ENCODE measurements around the gene GPATCH3. TPM values are rescaled to one million over a fixed set of nuclear protein-coding genes. Genes with fewer than 3 reads are reported as not detected.
"Not testable (repeated sequence)": the region's sequence is repeated elsewhere in the genome, so short reads cannot be mapped to it uniquely, and the experiment has no call there.

Gene GPATCH3
- total RNA-seq, 4 donors from 2014 or later = 8.6 to 12.5 (median 11.6) TPM

DNA sequence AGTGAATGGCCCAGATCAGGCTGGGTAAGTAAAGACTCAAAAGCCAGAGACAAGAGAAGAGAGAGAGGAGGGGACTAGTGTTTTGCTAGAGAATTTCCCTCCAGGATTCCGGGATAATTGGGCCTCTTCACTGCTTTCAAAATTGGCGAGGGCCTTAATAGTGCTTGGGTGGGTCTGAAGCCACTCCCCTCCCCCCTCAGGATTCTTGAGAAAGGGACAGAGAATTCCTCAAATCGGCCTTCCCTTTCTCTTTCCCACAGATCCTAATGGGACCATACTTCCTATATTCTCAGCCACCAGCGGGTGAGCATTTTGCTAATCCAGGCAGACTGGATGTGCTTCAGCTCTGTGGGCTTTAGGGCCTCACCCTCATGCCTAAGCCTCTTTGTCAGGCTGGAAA is 25.4 kb downstream of the GPATCH3 start:
- WGBS, 2 donors = 54 to 65% methylated on average over 4 of the region's 4 CpGs
- DNase-seq = no peak
- no peak overlapping the region for H3K4me3 ChIP-seq (replicated peaks in 1 of 3)
- peaks cover 4 to 21% of the 10 kb centered on the region in 2 donors for H3K36me3 ChIP-seq
- no peaks in the 10 kb centered on the region for H3K27me3 ChIP-seq
- H3K27ac ChIP-seq = no peak overlapping the region
- TF ChIP-seq POLR2A (IDR thresholded peaks at IDR 0.05) (no peak), CTCF (IDR thresholded peaks at IDR 0.05) (no peak)
- intact Hi-C loops (cut with DNase I) = loop anchor here (5.0 kb wide), 1 partner anchor 273 kb away; no protein-coding TSS in a partner anchor
- H3K9me3 ChIP-seq = no peaks in the 10 kb centered on the region
- no peaks in the 10 kb centered on the region for H3K4me1 ChIP-seq

DNA sequence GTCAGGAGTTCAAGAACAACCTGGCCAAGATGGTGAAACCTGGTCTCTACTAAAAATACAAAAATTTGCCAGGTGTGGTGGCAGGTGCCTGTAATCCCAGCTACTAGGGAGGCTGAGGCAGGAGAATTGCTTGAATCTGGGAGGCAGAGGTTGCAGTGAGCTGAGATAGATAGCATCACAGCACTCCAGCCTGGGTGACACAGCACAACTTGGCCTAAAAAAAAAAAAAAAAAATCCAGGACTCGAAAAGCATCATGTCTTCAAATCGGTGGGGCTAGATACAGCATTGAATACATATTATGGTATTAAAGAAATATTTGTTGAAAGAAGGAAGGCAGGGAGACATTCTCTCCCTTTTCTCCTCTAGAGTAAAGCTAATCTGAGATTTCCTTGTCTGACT is 27.2 kb downstream of the GPATCH3 start:
- H3K4me3 ChIP-seq (replicated peaks in 1 of 3); intact Hi-C loops (cut with DNase I); H3K27me3 ChIP-seq; H3K9me3 ChIP-seq; H3K36me3 ChIP-seq; DNase-seq; H3K4me1 ChIP-seq; H3K27ac ChIP-seq: not testable (repeated sequence)
- WGBS, 2 donors = 84 to 91% methylated on average over 2 of the region's 2 CpGs

GRCh38 chr1:26864610-26865480 is 35.4 kb downstream of the GPATCH3 start:
- Histone ChIP-seq H3K9me3 (no peaks in the 10 kb centered on the region), H3K27ac (peak overlapping the region; percentile 90 to 99 (median 96)), H3K4me3 (replicated peaks in 1 of 3) (peak overlapping the region; percentile 0 to 43 (median 39)), H3K27me3 (no peaks in the 10 kb centered on the region), H3K4me1 (peaks cover 3 to 19% of the 10 kb centered on the region in 2 donors), H3K36me3 (no peaks in the 10 kb centered on the region)
- TF ChIP-seq CTCF (IDR thresholded peaks at IDR 0.05) = no peak
- peak; percentile 35 to 79 for TF ChIP-seq POLR2A (IDR thresholded peaks at IDR 0.05)
- intact Hi-C loops (cut with DNase I) = loop anchor here (10.0 kb wide), 1 partner anchor 60 kb away; no protein-coding TSS in a partner anchor
- 1% methylated on average over 21 to 39 of the region's 75 CpGs for WGBS, 2 donors
- peak; percentile 98 to 99 for DNase-seq

GRCh38 chr1:26863685-26864077 is 36.6 kb downstream of the GPATCH3 start:
- no peaks in the 10 kb centered on the region for H3K36me3 ChIP-seq
- no peaks in the 10 kb centered on the region for H3K9me3 ChIP-seq
- H3K4me1 ChIP-seq = peaks cover 3 to 19% of the 10 kb centered on the region in 2 donors
- no peak overlapping the region for H3K4me3 ChIP-seq (replicated peaks in 1 of 3)
- intact Hi-C loops (cut with DNase I) = loop anchor here (10.0 kb wide), 1 partner anchor 59 kb away; no protein-coding TSS in a partner anchor
- TF ChIP-seq POLR2A (IDR thresholded peaks at IDR 0.05) = no peak
- H3K27ac ChIP-seq = peak overlapping the region in 1 of 3 donors; percentile 81
- no peak for DNase-seq
- no peaks in the 10 kb centered on the region for H3K27me3 ChIP-seq
- 82 to 91% methylated on average over 8 to 9 of the region's 20 CpGs for WGBS, 2 donors

DNA sequence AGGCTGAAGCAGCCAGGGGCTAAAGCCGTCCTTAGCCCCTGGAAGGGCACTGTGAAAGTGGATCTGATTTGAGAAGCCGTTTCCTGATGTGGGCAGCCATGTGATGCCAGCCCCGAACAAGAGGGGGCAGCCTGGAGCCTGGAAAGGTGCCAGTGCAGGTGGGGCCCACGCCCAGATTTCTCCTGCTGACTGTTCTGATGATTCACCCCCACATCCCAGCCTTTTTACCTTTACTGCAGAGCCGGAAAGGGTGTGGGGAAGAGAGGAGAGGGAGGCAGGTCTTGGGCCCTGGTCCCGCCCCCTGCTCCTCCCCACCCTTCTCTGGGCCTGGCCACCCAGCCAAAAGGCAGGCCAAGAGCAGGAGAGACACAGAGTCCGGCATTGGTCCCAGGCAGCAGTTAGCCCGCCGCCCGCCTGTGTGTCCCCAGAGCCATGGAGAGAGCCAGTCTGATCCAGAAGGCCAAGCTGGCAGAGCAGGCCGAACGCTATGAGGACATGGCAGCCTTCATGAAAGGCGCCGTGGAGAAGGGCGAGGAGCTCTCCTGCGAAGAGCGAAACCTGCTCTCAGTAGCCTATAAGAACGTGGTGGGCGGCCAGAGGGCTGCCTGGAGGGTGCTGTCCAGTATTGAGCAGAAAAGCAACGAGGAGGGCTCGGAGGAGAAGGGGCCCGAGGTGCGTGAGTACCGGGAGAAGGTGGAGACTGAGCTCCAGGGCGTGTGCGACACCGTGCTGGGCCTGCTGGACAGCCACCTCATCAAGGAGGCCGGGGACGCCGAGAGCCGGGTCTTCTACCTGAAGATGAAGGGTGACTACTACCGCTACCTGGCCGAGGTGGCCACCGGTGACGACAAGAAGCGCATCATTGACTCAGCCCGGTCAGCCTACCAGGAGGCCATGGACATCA is 37.2 kb downstream of the GPATCH3 start, which contains the start of gene SFN:
SFN (plus strand) TSS at position 369 of the 904 bp plus-strand sequence; CDS start at position 433, 64 bp downstream.
- no peaks in the 10 kb centered on the region for H3K27me3 ChIP-seq
- peak within 1 kb of the TSS in 1 of 3 donors; percentile 81 for H3K27ac ChIP-seq
- peaks cover 3 to 19% of the 10 kb centered on the region in 2 donors for H3K4me1 ChIP-seq
- peak in 1 of 2 donors; percentile 22 for DNase-seq
- intact Hi-C loops (cut with DNase I) = loop anchor here (10.0 kb wide), 1 partner anchor 58 kb away; no protein-coding TSS in a partner anchor
- H3K36me3 ChIP-seq = no peaks in the 10 kb centered on the region
- WGBS, 2 donors = 78 to 80% methylated on average over 33 to 35 of the region's 37 CpGs
- H3K4me3 ChIP-seq (replicated peaks in 1 of 3) = no peak within 1 kb of the TSS
- TF ChIP-seq POLR2A (IDR thresholded peaks at IDR 0.05) = no peak
- no peaks in the 10 kb centered on the region for H3K9me3 ChIP-seq

DNA sequence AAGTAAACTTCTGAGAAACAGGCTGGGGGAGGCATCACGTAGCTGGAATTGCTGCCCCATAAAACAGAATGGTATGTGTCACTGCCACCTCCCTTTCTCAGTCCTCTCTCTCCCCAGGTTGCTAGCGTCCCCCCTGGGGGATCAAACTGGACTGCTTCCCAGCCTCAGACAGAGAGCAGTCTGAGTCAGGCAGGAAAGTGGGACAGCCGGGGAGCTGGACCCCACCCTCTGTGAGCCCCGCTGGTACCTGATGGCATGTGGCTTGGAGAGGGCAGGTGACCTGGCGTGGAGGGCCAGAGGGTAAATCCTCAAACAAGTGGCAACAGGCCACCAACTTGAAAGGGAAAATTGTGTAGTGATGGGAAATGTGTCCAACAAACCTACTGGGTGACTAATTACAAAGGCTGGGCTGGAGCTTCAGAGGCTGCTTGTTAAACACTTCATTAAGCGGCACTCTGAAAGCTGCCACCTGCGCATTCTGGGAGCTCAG is 38.3 kb downstream of the GPATCH3 start:
- DNase-seq = no peak
- TF ChIP-seq CTCF (IDR thresholded peaks at IDR 0.05) = no peak
- no peak for TF ChIP-seq POLR2A (IDR thresholded peaks at IDR 0.05)

More for the DNA sequence above, 38.3 kb downstream of the GPATCH3 start:
- H3K27ac ChIP-seq = no peak overlapping the region
- no peaks in the 10 kb centered on the region for H3K9me3 ChIP-seq
- intact Hi-C loops (cut with DNase I) = loop anchor here (10.0 kb wide), 1 partner anchor 57 kb away; no protein-coding TSS in a partner anchor
- H3K27me3 ChIP-seq = no peaks in the 10 kb centered on the region
- 84 to 90% methylated on average over 7 of the region's 7 CpGs for WGBS, 2 donors
- H3K36me3 ChIP-seq = no peaks in the 10 kb centered on the region
- peaks cover 3 to 19% of the 10 kb centered on the region in 2 donors for H3K4me1 ChIP-seq
- H3K4me3 ChIP-seq (replicated peaks in 1 of 3) = no peak overlapping the region

Measured in thyroid gland (tissue), 4 donors.